Endodermal cell (in vitro differentiated cells): ENCODE measurements around the gene DOHH. TPM values are rescaled to one million over a fixed set of nuclear protein-coding genes. Genes with fewer than 3 reads are reported as not detected.

Experiments used
- DNase-seq: peaks from one replicate; pipeline ENCODE4 v3.0.0-alpha.2; 2017
- H3K27ac ChIP-seq: 2 replicates; pipeline ENCODE4 v1.5.1; 2013; ENCODE audit warnings: mild to moderate bottlenecking, low read depth, low read length, moderate library complexity
- H3K27me3 ChIP-seq: 2 replicates; pipeline ENCODE4 v1.6.1; 2013; ENCODE audit warnings: mild to moderate bottlenecking, low read length, moderate library complexity; ENCODE audit not compliant: insufficient read depth, control insufficient read depth, poor library complexity, severe bottlenecking
- H3K36me3 ChIP-seq: 2 replicates; pipeline ENCODE4 v1.7.0; 2013; ENCODE audit warnings: mild to moderate bottlenecking, low read length, moderate library complexity; ENCODE audit not compliant: control insufficient read depth, insufficient read depth
- H3K4me1 ChIP-seq: one replicate; pipeline ENCODE4 v1.7.0; 2013; ENCODE audit warnings: low read length; ENCODE audit not compliant: control insufficient read depth, insufficient read depth
- H3K4me3 ChIP-seq: 2 replicates; pipeline ENCODE4 v1.5.1; 2013; ENCODE audit warnings: mild to moderate bottlenecking, low read length, moderate library complexity
- H3K9ac ChIP-seq: 2 replicates; pipeline ENCODE4 v1.6.1; 2013; ENCODE audit warnings: mild to moderate bottlenecking, low read length, moderate library complexity; ENCODE audit not compliant: poor library complexity, severe bottlenecking; ENCODE audit errors: extremely low read depth
- H3K9me3 ChIP-seq: 2 replicates; pipeline ENCODE4 v1.6.1; 2013; ENCODE audit warnings: mild to moderate bottlenecking, low read length, moderate library complexity; ENCODE audit not compliant: control insufficient read depth
- H3K27ac Mint-ChIP-seq: 2 replicates; pipeline ENCODE4 v1.8.0; 2020; ENCODE audit warnings: mixed read lengths
- H3K27me3 Mint-ChIP-seq: 2 replicates; pipeline ENCODE4 v1.8.0; 2021; ENCODE audit warnings: mild to moderate bottlenecking, mixed read lengths; ENCODE audit not compliant: insufficient read depth
- H3K36me3 Mint-ChIP-seq: 2 replicates; pipeline ENCODE4 v1.8.0; 2020; ENCODE audit warnings: low read depth, mixed read lengths
- H3K4me1 Mint-ChIP-seq: 2 replicates; pipeline ENCODE4 v1.8.0; 2020; ENCODE audit warnings: mixed read lengths
- H3K4me3 Mint-ChIP-seq: 2 replicates; pipeline ENCODE4 v1.8.0; 2020; ENCODE audit warnings: mild to moderate bottlenecking, moderate library complexity, mixed read lengths
- H3K9me3 Mint-ChIP-seq: 2 replicates; pipeline ENCODE4 v1.8.0; 2020; ENCODE audit warnings: mild to moderate bottlenecking, mixed read lengths
- CTCF ChIP-seq: fragments of 200-600 bp; sonication (generic); conservative IDR thresholded peaks from 2 replicates; pipeline ENCODE4 v1.5.0; 2021; ENCODE audit warnings: antibody characterized with exemption, mild to moderate bottlenecking
- WGBS, 2 experiments: methylation state at CpG; one replicate each; pipeline versions ENCODE4 v1.1.5 to v1.1.7; 2013; ENCODE audit warnings: missing lambda C conversion rate in 2 of 2, mixed read lengths in 1 of 2; ENCODE audit not compliant: insufficient coverage in 1 of 2, insufficient read length in 1 of 2; 5-methylcytosine and 5-hydroxymethylcytosine counted together
- long read RNA-seq, 4 experiments: library from polyadenylated mRNA in 2 of 4; library from RNA in 1 of 4; library from capped mRNA in 1 of 4; stranded (forward) in 3 of 4; unstranded in 1 of 4; transcript quantifications; one replicate each; pipeline ENCODE4 v2.0.0, GENCODE V29; 2020 to 2021; ENCODE audit warnings: inconsistent platforms in 1 of 4
- polyA plus RNA-seq, 2 experiments: library from polyadenylated mRNA; stranded (reverse); fragments of 50-300 nt; gene quantifications; one replicate each; pipeline ENCODE4 v1.2.3, GENCODE V29; 2013
- total RNA-seq, 2 donors: library from RNA; stranded (reverse); fragmentation: NEBNext Ultra II Directional in 1 of 2; extraction: Animal tissue kit (Norgen Biotek cat#: 25700) in 1 of 2; gene quantifications; 2 replicates in 1 of 2; 3 replicates in 1 of 2; pipeline ENCODE4 v1.2.1, GENCODE V29; 2021

The DOHH gene
- total RNA-seq = 10 to 100 TPM; 13.4 to 14.3 TPM
- polyA plus RNA-seq (2013, experiment 1 of 2) = 7.8 TPM
- polyA plus RNA-seq (2013, experiment 2 of 2) = 7.8 TPM
- long read RNA-seq, experiment 1, transcript DOHH-201 (5 exons, 2,031 nt) = major isoform, 7 of 10 reads
- long read RNA-seq, experiment 1, partial matches to known transcripts = 0 of 10 reads
- long read RNA-seq, experiment 1, other reads (novel, unspliced or antisense) = 3 of 10 reads
- long read RNA-seq, experiment 2, transcript DOHH-201 (5 exons, 2,031 nt) = major isoform, 59 of 66 reads
- long read RNA-seq, experiment 2, partial matches to known transcripts = 6 of 66 reads
- long read RNA-seq, experiment 2, other reads (novel, unspliced or antisense) = 1 of 66 reads
- long read RNA-seq, experiment 3, transcript DOHH-201 (5 exons, 2,031 nt) = major isoform, 143 of 156 reads
- long read RNA-seq, experiment 3, partial matches to known transcripts = 11 of 156 reads
- long read RNA-seq, experiment 3, other reads (novel, unspliced or antisense) = 2 of 156 reads
- long read RNA-seq, experiment 4 = 0 reads

- H3K27ac Mint-ChIP-seq = peak within 1 kb of the TSS; percentile 99
- peaks cover 11% of the 10 kb centered on the region for H3K36me3 ChIP-seq
- WGBS, 2 experiments = 0 to 1% methylated on average over 33 to 52 of the region's 52 CpGs
- no peaks in the 10 kb centered on the region for H3K9me3 Mint-ChIP-seq
- TF ChIP-seq CTCF = no peak
- H3K4me3 ChIP-seq = peak within 1 kb of the TSS; percentile 99
- no peaks in the 10 kb centered on the region for H3K27me3 ChIP-seq
- H3K4me3 Mint-ChIP-seq = peak within 1 kb of the TSS; percentile 88
- no peaks in the 10 kb centered on the region for H3K27me3 Mint-ChIP-seq
- H3K36me3 Mint-ChIP-seq = peaks cover 21% of the 10 kb centered on the region
- H3K9me3 ChIP-seq = no peaks in the 10 kb centered on the region
- peak within 1 kb of the TSS; percentile 96 for H3K9ac ChIP-seq
- H3K27ac ChIP-seq = peak within 1 kb of the TSS; percentile 100
- DNase-seq = peak; percentile 98
- peaks cover 5% of the 10 kb centered on the region for H3K4me1 Mint-ChIP-seq
- H3K4me1 ChIP-seq = no peaks in the 10 kb centered on the region
These were observed at the start of gene DOHH for GRCh38 chr19:3500429-3501101. DOHH (minus strand) TSS chr19:3500674; CDS start chr19:3496814, 3,860 bp downstream.

GRCh38 chr19:3549816-3550215 is 49.3 kb upstream of the DOHH start:
- Mint-ChIP-seq H3K4me1 (no peaks in the 10 kb centered on the region), H3K36me3 (peaks cover 16% of the 10 kb centered on the region), H3K27ac (no peak overlapping the region), H3K4me3 (no peak overlapping the region), H3K27me3 (no peaks in the 10 kb centered on the region), H3K9me3 (no peaks in the 10 kb centered on the region)
- Histone ChIP-seq H3K27ac (no peak overlapping the region), H3K27me3 (no peaks in the 10 kb centered on the region), H3K9me3 (no peaks in the 10 kb centered on the region), H3K36me3 (peaks cover 14% of the 10 kb centered on the region), H3K4me1 (no peaks in the 10 kb centered on the region), H3K9ac (no peak overlapping the region), H3K4me3 (no peak overlapping the region)
- DNase-seq = no peak
- WGBS, 2 experiments = 91 to 95% methylated on average over 6 to 10 of the region's 10 CpGs
- no peak for TF ChIP-seq CTCF

- Histone ChIP-seq H3K9me3 (no peaks in the 10 kb centered on the region), H3K9ac (no peak overlapping the region), H3K4me3 (no peak overlapping the region), H3K36me3 (peaks cover 14% of the 10 kb centered on the region), H3K4me1 (no peaks in the 10 kb centered on the region), H3K27ac (no peak overlapping the region), H3K27me3 (no peaks in the 10 kb centered on the region)
- no peak overlapping the region for H3K4me3 Mint-ChIP-seq
- no peaks in the 10 kb centered on the region for H3K9me3 Mint-ChIP-seq
- no peaks in the 10 kb centered on the region for H3K27me3 Mint-ChIP-seq
- TF ChIP-seq CTCF = no peak
- DNase-seq = no peak
- 90 to 91% methylated on average over 14 of the region's 14 CpGs for WGBS, 2 experiments
- H3K27ac Mint-ChIP-seq = no peak overlapping the region
- H3K4me1 Mint-ChIP-seq = no peaks in the 10 kb centered on the region
- H3K36me3 Mint-ChIP-seq = peaks cover 14% of the 10 kb centered on the region
These were observed 48.1 kb upstream of the DOHH start for GRCh38 chr19:3548606-3549005.
